ENCODE data around the gene KRTAP10-1. TPM values are rescaled to one million over a fixed set of nuclear protein-coding genes. Genes with fewer than 3 reads are reported as not detected.
A peak's percentile ranks its signal among the peaks of the same experiment; 100 is the strongest.

KRTAP10-1 gene
- total and polyA plus RNA-seq, 2 of the 13 experiments (the other 11 are each of a cell fraction or from before 2014, with no cell fraction given) = not detected

GRCh38 chr21:44510508-44511218, 29.3 kb downstream of the KRTAP10-1 start (continued):
- no peak for TF ChIP-seq TP53 (CRISPR knock-in tag; conservative IDR thresholded peaks at IDR 0.05)
- TF ChIP-seq HIVEP1 (CRISPR knock-in tag; IDR thresholded peaks at IDR 0.05) = no peak
- TF ChIP-seq KLF9 (CRISPR knock-in tag; IDR thresholded peaks at IDR 0.05; ENCODE audit: low read depth) = no peak
- TF ChIP-seq ZNF556 (CRISPR knock-in tag; IDR thresholded peaks at IDR 0.05; ENCODE audit: borderline replicate concordance) = peak; percentile 58; the same call in 1 of the 2 replicates
- no peak for TF ChIP-seq ZNF879 (CRISPR knock-in tag; IDR thresholded peaks at IDR 0.05)
- TF ChIP-seq GFI1 (CRISPR knock-in tag; IDR thresholded peaks at IDR 0.05; ENCODE audit: borderline replicate concordance) = no peak
- TF ChIP-seq ZHX2 (IDR thresholded peaks at IDR 0.05; ENCODE audit: low read depth) = no peak
- no peak for TF ChIP-seq ZHX2 (CRISPR knock-in tag; IDR thresholded peaks at IDR 0.05; ENCODE audit: borderline replicate concordance)
- TF ChIP-seq ZNF354B (CRISPR knock-in tag; IDR thresholded peaks at IDR 0.05) = no peak
- no peak for TF ChIP-seq ZSCAN22 (CRISPR knock-in tag; IDR thresholded peaks at IDR 0.05)
- peak; percentile 59; the same call in 1 of the 2 replicates for TF ChIP-seq IRF2 (CRISPR knock-in tag; IDR thresholded peaks at IDR 0.05)
- 0 out of 2 replicates have a peak, but pooled peaks have one; percentile 52 for TF ChIP-seq ZNF510 (CRISPR knock-in tag; IDR thresholded peaks at IDR 0.05; ENCODE audit: low read depth)
- TF ChIP-seq NPAS2 (CRISPR knock-in tag; IDR thresholded peaks at IDR 0.05; ENCODE audit: borderline replicate concordance) = no peak
- peak; percentile 66 for TF ChIP-seq ZFX (CRISPR knock-in tag; IDR thresholded peaks at IDR 0.05; ENCODE audit: low read depth)
- 0 out of 2 replicates have a peak, but pooled peaks have one; percentile 59 for TF ChIP-seq CHD4 (IDR thresholded peaks at IDR 0.05; ENCODE audit: borderline replicate concordance, low read length)
- no peak for TF ChIP-seq ATM (IDR thresholded peaks at IDR 0.05; ENCODE audit: borderline replicate concordance)
- TF ChIP-seq NR2F1 (CRISPR knock-in tag; IDR thresholded peaks at IDR 0.05) = no peak
- TF ChIP-seq ZBTB4 (CRISPR knock-in tag; IDR thresholded peaks at IDR 0.05; ENCODE audit: borderline replicate concordance) = 0 out of 2 replicates have a peak, but pooled peaks have one; percentile 63
- TF ChIP-seq ZNF253 (CRISPR knock-in tag; IDR thresholded peaks at IDR 0.05; ENCODE audit: borderline replicate concordance) = no peak
- TF ChIP-seq ZNF569 (CRISPR knock-in tag; IDR thresholded peaks at IDR 0.05; ENCODE audit: borderline replicate concordance) = no peak
- TF ChIP-seq ZFP36L2 (CRISPR knock-in tag; IDR thresholded peaks at IDR 0.05) = no peak

Data from HepG2 (cell line).